Stimulated activated CD4-positive, alpha-beta T cell treated with anti-CD3 and anti-CD28 coated beads, Interleukin-1b, Interleukin-23, amount 100 ng/mL, for 1 hour (primary cell): ENCODE measurements around the gene BNIP5.
"Not testable (repeated sequence)": the region's sequence is repeated elsewhere in the genome, so short reads cannot be mapped to it uniquely, and the experiment has no call there.

Experiments used
- DNase-seq, 2 donors: peaks; one replicate each; pipeline ENCODE4 v3.0.0-alpha.2; 2020; ENCODE audit warnings: low read depth in 2 of 2

The BNIP5 gene

GRCh38 chr6:36343109-36343680, 6.5 kb upstream of the BNIP5 start:
- no peak for DNase-seq

- DNase-seq = peak; percentile 34 to 68
Measured at GRCh38 chr6:36340618-36341454, 4.1 kb upstream of the BNIP5 start.

DNA sequence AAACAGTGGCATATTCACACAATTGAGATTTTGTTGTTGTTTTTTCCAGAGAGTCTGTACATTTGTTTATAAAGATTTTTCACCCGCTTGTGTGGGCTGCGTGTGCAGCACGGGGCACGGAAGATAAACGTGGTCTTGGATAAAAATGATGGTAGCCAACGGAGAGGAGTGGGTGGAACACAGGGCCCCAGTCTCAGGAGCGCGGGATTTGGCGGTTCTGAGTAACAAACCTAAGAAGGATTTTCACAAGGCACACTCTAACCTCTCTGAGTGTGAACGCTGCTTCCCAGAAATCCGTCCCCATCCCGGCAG, 3.6 kb upstream of the BNIP5 start:
- no peak for DNase-seq

- DNase-seq = no peak
Measured at GRCh38 chr6:36339146-36339545, 2.5 kb upstream of the BNIP5 start.

DNA sequence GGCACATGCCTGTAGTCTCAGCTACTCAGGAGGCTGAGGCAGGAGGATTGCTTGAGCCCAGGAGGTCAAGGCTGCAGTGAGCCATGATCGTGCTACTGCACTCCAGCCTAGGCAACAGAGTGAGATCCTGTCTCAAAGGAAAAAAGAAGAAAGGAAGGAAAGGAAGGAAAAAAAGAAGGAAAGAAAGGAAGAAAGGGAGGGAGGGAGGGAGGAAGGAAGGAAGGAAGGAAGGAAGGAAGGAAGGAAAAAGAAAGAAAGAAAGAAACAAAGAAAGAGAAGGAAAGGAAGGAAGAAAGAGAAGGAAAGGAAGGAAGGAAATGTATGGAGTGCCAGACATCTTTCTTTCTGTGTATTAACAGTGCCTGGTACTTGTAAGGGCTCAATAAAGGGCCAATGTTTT, 1.5 kb upstream of the BNIP5 start:
- DNase-seq = not testable (repeated sequence)

DNA sequence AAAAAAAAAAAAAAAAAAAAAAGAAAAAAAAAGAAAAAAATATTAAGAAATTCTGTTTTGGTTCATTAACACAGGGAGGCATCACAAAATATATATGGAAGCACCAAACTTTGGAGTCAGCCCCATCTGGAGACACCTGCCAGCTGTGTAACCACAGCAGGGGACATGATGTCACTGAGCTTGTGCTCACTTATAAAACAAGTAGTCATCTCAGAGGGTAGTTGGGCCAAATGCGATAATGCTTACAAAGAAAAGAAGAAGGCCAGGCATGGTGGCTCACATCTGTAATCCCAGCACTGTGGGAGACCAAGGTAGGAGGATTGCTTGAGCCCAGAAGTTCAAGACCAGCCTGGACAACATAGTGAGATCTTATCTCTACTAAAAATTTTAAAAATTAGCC, 1.1 kb upstream of the BNIP5 start:
- DNase-seq = no peak

DNA sequence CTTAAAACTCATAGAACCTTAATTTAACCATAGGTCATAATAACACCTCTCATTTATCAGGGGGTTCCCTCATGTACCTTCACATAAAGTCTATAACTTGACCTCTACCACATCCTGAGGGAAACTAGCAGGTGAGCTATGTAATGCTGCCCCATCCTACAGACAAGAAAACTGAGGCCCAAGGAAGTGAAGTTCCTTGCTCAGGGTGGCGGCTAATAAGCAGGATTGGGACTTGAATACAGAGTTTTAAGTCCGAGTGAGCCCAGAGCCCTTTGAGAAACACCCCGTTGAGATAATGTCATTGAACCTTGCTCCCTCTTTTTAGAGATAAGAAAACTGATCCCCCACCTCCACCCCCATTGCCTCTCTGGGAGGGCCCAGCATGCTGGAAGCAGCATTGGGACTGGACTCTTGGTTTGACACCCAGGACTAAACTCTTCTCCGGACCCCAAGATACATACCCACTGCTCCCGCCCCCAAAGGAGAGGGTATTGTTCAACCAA, 429 bp downstream of the BNIP5 start:
- DNase-seq = no peak

GRCh38 chr6:36335465-36336207, 1.1 kb downstream of the BNIP5 start:
- DNase-seq = no peak

DNA sequence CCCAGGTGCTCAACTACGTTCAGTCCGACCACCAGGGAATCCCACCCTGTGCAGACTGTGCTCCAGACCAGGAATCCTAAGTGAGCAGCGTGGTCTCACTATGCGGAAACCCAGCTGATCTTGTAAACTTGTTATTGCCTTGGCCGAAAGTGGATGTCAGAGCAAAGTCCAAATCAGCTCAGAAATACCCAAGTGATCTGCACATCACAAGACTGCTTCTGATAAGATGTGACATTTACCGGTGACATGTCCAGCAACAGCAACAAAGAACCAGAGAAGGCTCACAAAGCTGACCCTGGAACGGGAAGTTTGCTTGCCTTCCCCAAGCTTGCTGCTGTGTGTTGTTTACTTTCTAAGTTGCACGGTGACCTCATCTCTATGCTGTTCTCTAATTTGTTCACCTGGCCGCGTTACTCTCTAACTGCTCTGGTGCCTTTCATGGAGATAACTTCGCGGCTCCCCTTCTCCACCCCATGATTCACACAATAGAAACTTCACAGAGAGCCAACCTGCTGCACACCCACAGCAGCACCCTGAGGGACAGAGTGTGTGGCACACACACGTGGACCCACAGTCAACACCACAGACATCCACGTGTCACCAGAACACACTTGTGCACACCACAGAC, 1.7 kb downstream of the BNIP5 start:
- no peak for DNase-seq

- no peak for DNase-seq
Measured at GRCh38 chr6:36333931-36334725, 2.6 kb downstream of the BNIP5 start.

- DNase-seq = no peak
Measured at GRCh38 chr6:36333171-36333895, 3.4 kb downstream of the BNIP5 start.

DNA sequence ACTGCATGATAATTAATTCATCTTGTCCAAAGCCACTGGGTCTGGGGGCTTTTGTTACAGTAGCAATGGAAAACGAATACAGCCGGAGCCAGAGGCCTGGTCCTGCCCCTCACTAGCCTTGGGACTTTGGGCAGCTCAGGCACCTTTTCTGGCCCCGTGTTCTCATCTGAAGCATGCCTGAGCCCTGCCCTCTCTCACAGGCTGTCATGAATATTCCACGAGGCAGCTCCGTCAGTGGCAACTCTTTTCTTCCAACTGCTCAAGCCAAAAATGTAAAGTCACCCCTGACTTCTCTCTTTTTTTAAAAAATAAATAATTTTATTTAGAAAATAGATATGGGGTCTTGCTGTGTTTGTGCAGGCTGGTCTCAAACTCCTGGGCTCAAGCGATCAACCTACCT, 5.3 kb downstream of the BNIP5 start:
- DNase-seq = no peak

- no peak for DNase-seq
Measured at GRCh38 chr6:36330366-36330765, 6.3 kb downstream of the BNIP5 start.

DNA sequence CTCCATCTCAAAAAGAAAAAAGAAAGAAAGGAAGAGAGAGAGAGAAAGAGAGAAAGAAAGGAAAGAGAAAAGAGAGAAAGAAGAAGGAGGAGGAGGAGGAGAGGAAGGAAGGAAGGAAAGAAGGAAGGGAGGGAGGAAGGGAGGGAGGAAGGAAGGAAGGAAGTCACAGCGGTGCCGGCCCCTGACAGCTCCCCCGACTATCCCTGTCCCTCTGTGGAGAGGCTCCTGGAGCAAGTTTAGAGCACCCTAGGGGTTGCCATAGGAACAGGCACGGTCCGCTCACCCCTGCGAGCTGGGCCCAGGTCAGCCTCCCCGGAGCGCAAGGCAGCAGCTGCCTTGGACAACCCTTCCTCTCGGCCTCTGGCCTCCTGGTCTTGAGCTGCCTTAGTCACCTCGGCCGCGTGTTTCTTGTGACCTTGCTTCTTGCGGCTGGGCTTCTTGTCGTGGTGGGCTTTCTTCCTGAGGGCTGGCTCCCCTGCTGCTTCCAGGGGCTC, 6.8 kb downstream of the BNIP5 start:
- no peak for DNase-seq

- DNase-seq = no peak
Measured at GRCh38 chr6:36328600-36328999, 8.1 kb downstream of the BNIP5 start.

GRCh38 chr6:36327919-36328236, 8.8 kb downstream of the BNIP5 start:
- no peak for DNase-seq

DNA sequence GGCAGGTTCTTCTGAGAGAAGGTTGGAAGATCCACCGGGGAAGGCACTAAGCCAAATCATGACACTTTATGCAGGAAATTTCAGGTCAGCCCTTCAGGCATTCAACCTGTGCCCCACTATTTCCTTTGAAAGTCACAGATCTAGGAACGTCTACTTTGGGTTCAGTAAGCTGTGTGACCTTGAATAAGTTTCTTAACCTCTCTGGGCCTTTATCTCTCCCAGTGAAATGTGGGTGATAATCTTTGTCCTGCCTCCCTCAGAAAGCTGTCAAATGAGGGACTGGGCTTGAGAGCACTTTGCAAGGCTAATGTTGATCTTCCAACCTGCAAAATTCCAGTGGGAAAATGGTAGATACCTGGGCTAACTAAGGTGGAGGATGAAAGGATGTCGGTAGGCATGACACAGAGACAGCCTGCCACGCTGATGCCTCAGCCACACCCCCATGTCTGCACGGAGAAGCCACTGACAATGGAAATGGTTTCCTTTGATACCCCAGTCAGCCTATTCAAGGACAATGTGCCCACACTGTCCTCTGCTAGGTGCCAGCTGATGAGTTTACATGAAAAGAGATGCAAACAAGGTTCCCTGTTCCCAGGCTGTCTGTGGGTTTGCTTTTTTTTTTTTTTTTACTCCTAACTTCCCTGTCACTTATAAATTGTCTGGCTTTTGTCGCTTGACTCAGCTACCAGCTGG, 9.3 kb downstream of the BNIP5 start:
- DNase-seq = no peak

- no peak for DNase-seq
Measured at GRCh38 chr6:36326356-36326995, 10.2 kb downstream of the BNIP5 start.

GRCh38 chr6:36324715-36325114, 12.0 kb downstream of the BNIP5 start:
- no peak for DNase-seq

- no peak for DNase-seq
Measured at GRCh38 chr6:36324191-36324590, 12.5 kb downstream of the BNIP5 start.
